Measurements from ENCODE around the gene HHIPL2. TPM values are rescaled to one million over a fixed set of nuclear protein-coding genes. Genes with fewer than 3 reads are reported as not detected.
A peak's percentile ranks its signal among the peaks of the same experiment; 100 is the strongest.

The HHIPL2 gene
- total RNA-seq, 1 donor from 2014 or later, result 1.3 TPM

- TF ChIP-seq, protein P1, sequence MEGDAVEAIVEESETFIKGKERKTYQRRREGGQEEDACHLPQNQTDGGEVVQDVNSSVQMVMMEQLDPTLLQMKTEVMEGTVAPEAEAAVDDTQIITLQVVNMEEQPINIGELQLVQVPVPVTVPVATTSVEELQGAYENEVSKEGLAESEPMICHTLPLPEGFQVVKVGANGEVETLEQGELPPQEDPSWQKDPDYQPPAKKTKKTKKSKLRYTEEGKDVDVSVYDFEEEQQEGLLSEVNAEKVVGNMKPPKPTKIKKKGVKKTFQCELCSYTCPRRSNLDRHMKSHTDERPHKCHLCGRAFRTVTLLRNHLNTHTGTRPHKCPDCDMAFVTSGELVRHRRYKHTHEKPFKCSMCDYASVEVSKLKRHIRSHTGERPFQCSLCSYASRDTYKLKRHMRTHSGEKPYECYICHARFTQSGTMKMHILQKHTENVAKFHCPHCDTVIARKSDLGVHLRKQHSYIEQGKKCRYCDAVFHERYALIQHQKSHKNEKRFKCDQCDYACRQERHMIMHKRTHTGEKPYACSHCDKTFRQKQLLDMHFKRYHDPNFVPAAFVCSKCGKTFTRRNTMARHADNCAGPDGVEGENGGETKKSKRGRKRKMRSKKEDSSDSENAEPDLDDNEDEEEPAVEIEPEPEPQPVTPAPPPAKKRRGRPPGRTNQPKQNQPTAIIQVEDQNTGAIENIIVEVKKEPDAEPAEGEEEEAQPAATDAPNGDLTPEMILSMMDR (IDR thresholded peaks at IDR 0.05; ENCODE audit: unreplicated experiment), result no peak
- Mint-ChIP-seq H3K27ac (no peak overlapping the region), H3K36me3 (peaks cover 19% of the 10 kb centered on the region), H3K4me1 (peaks cover 35% of the 10 kb centered on the region), H3K9me3 (no peaks in the 10 kb centered on the region), H3K4me3 (peak overlapping the region; percentile 4), H3K27me3 (ENCODE audit: low read depth) (no peaks in the 10 kb centered on the region)
- no peak for DNase-seq (ENCODE audit: low spot score in 2 of 2, unreplicated experiment in 2 of 2)
Measured at GRCh38 chr1:222588135-222588534, 40.2 kb upstream of the HHIPL2 start.

- TF ChIP-seq, protein P1 (IDR thresholded peaks at IDR 0.05; ENCODE audit: unreplicated experiment), result no peak
- peaks cover 37% of the 10 kb centered on the region for H3K4me1 Mint-ChIP-seq
- no peak overlapping the region for H3K4me3 Mint-ChIP-seq
- peaks cover 31% of the 10 kb centered on the region for H3K36me3 Mint-ChIP-seq
- no peak overlapping the region for H3K27ac Mint-ChIP-seq
- DNase-seq (ENCODE audit: low spot score in 2 of 2, unreplicated experiment in 2 of 2), result no peak
- H3K27me3 Mint-ChIP-seq (ENCODE audit: low read depth), result no peaks in the 10 kb centered on the region
- no peaks in the 10 kb centered on the region for H3K9me3 Mint-ChIP-seq
Measured at GRCh38 chr1:222586842-222587241, 38.9 kb upstream of the HHIPL2 start.

DNA sequence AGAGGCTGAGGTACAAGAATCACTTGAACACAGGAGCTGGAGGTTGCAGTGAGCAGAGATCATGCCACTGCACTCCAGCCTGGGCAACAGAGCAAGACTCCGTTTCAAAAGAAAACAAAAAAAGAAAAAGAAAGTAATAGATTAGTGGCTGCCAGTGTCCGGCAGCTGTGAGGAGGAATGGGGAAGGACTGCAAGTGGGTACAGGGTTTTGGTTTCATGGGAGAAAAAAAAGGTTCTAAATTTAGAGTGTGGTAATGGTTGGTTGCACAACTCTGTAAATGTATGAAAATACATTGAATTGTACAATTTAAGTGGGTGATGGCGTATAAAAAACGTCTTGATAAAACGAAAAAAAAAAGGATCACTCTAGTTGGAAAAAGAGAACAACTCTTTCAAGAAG is 35.2 kb upstream of the HHIPL2 start:
- DNase-seq (ENCODE audit: low spot score in 2 of 2, unreplicated experiment in 2 of 2), result no peak
- Mint-ChIP-seq H3K4me3 (no peak overlapping the region), H3K36me3 (peaks cover 42% of the 10 kb centered on the region), H3K27ac (no peak overlapping the region), H3K27me3 (ENCODE audit: low read depth) (no peaks in the 10 kb centered on the region), H3K4me1 (peaks cover 20% of the 10 kb centered on the region), H3K9me3 (no peaks in the 10 kb centered on the region)
- TF ChIP-seq, protein P1 (IDR thresholded peaks at IDR 0.05; ENCODE audit: unreplicated experiment), result no peak

- peak overlapping the region; percentile 68 for H3K27ac Mint-ChIP-seq
- H3K4me1 Mint-ChIP-seq, result peaks cover 14% of the 10 kb centered on the region
- peaks cover 45% of the 10 kb centered on the region for H3K36me3 Mint-ChIP-seq
- no peaks in the 10 kb centered on the region for H3K27me3 Mint-ChIP-seq (ENCODE audit: low read depth)
- H3K9me3 Mint-ChIP-seq, result no peaks in the 10 kb centered on the region
- no peak for DNase-seq (ENCODE audit: low spot score in 2 of 2, unreplicated experiment in 2 of 2)
- TF ChIP-seq, protein P1 (IDR thresholded peaks at IDR 0.05; ENCODE audit: unreplicated experiment), result no peak
- no peak overlapping the region for H3K4me3 Mint-ChIP-seq
Measured at GRCh38 chr1:222582099-222582774, 34.3 kb upstream of the HHIPL2 start.

GRCh38 chr1:222579316-222579715 is 31.4 kb upstream of the HHIPL2 start:
- peaks cover 53% of the 10 kb centered on the region for H3K36me3 Mint-ChIP-seq
- no peak overlapping the region for H3K4me3 Mint-ChIP-seq
- peaks cover 6% of the 10 kb centered on the region for H3K4me1 Mint-ChIP-seq
- no peak for DNase-seq (ENCODE audit: low spot score in 2 of 2, unreplicated experiment in 2 of 2)
- TF ChIP-seq, protein P1 (IDR thresholded peaks at IDR 0.05; ENCODE audit: unreplicated experiment), result no peak
- H3K27me3 Mint-ChIP-seq (ENCODE audit: low read depth), result no peaks in the 10 kb centered on the region
- H3K27ac Mint-ChIP-seq, result no peak overlapping the region
- no peaks in the 10 kb centered on the region for H3K9me3 Mint-ChIP-seq
